ENCODE results near the gene SPIN2B.
"Not testable (repeated sequence)": the region's sequence is repeated elsewhere in the genome, so short reads cannot be mapped to it uniquely, and the experiment has no call there.

Gene SPIN2B

GRCh38 chrX:57138674-57139073 is 17.3 kb upstream of the SPIN2B start:
- Histone ChIP-seq H3K4me3 (replicated peaks; ENCODE audit: insufficient read depth, low read length) (no peak overlapping the region), H3K27me3 (ENCODE audit: insufficient read depth, poor library complexity, severe bottlenecking) (no peaks in the 10 kb centered on the region), H3K27ac (replicated peaks) (no peak overlapping the region)
- no peak for DNase-seq (ENCODE audit: low read depth in 1 of 2, low spot score in 1 of 2)
- TF ChIP-seq CTCF (IDR thresholded peaks at IDR 0.05; ENCODE audit: insufficient read depth, low read length), result no peak
- no peak for TF ChIP-seq SPI1 (IDR thresholded peaks at IDR 0.05; ENCODE audit: borderline replicate concordance, low read depth)
- TF ChIP-seq, protein P1, sequence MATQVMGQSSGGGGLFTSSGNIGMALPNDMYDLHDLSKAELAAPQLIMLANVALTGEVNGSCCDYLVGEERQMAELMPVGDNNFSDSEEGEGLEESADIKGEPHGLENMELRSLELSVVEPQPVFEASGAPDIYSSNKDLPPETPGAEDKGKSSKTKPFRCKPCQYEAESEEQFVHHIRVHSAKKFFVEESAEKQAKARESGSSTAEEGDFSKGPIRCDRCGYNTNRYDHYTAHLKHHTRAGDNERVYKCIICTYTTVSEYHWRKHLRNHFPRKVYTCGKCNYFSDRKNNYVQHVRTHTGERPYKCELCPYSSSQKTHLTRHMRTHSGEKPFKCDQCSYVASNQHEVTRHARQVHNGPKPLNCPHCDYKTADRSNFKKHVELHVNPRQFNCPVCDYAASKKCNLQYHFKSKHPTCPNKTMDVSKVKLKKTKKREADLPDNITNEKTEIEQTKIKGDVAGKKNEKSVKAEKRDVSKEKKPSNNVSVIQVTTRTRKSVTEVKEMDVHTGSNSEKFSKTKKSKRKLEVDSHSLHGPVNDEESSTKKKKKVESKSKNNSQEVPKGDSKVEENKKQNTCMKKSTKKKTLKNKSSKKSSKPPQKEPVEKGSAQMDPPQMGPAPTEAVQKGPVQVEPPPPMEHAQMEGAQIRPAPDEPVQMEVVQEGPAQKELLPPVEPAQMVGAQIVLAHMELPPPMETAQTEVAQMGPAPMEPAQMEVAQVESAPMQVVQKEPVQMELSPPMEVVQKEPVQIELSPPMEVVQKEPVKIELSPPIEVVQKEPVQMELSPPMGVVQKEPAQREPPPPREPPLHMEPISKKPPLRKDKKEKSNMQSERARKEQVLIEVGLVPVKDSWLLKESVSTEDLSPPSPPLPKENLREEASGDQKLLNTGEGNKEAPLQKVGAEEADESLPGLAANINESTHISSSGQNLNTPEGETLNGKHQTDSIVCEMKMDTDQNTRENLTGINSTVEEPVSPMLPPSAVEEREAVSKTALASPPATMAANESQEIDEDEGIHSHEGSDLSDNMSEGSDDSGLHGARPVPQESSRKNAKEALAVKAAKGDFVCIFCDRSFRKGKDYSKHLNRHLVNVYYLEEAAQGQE (IDR thresholded peaks at IDR 0.05; ENCODE audit: insufficient replicate concordance, low read depth), result no peak
- no peak for TF ChIP-seq GABPA (IDR thresholded peaks at IDR 0.05; ENCODE audit: low read depth)
- no peak for TF ChIP-seq POLR2AphosphoS5 (IDR thresholded peaks at IDR 0.05; ENCODE audit: low read depth)

DNA sequence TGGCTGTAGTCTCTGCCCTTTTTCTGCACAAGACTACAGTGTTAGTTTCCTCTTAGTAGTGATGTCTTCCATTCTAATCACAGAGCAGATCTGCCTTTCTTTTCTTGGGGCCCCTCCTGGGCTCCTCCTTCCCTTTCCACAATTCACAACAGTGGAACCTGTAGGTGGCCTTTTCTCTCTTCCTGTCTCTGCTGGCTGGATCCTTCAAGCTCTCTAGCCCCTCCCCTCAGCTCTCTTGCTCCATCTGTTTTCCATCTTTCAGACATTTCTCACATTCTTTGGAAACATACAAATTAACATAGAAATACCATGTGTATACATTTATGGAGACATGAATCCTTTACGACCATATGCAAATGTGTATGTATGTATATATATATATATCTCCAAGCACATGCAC is 16.2 kb upstream of the SPIN2B start:
- DNase-seq (ENCODE audit: low read depth in 1 of 2, low spot score in 1 of 2), result no peak
- Histone ChIP-seq H3K27ac (replicated peaks) (no peak overlapping the region), H3K4me3 (replicated peaks; ENCODE audit: insufficient read depth, low read length) (no peak overlapping the region), H3K27me3 (ENCODE audit: insufficient read depth, poor library complexity, severe bottlenecking) (no peaks in the 10 kb centered on the region)
- TF ChIP-seq GABPA (IDR thresholded peaks at IDR 0.05; ENCODE audit: low read depth), result no peak
- no peak for TF ChIP-seq POLR2AphosphoS5 (IDR thresholded peaks at IDR 0.05; ENCODE audit: low read depth)
- TF ChIP-seq CTCF (IDR thresholded peaks at IDR 0.05; ENCODE audit: insufficient read depth, low read length), result no peak
- TF ChIP-seq SPI1 (IDR thresholded peaks at IDR 0.05; ENCODE audit: borderline replicate concordance, low read depth), result no peak
- TF ChIP-seq, protein P1 (IDR thresholded peaks at IDR 0.05; ENCODE audit: insufficient replicate concordance, low read depth), result no peak

DNA sequence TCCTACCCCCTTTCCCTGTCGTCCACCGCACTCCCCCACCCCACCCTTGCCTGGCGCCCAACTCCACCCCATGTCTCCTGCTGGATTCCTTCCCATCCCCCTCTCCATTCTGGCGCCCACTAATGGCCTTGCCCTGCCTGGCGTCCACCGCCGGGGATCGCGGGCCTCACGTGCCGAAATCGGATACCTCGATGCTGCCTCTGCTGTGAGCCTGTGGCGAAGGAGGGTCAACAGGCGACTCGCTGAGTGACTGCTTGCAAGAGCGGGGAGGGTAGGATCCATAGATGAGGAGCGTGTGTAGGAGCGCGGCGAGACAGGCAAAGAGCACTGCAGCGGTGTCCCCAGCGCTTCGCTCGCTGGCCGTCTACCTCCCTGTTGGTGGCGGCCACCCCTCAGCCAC is 15.7 kb upstream of the SPIN2B start, which contains the start of gene SPIN2A:
Gene SPIN2A (minus strand): TSS at position 325 of the 400 bp plus-strand sequence. CDS start 800 bp downstream, outside the sequence.
- DNase-seq (ENCODE audit: low read depth in 1 of 2, low spot score in 1 of 2); H3K27ac ChIP-seq (replicated peaks); H3K4me3 ChIP-seq (replicated peaks; ENCODE audit: insufficient read depth, low read length); H3K27me3 ChIP-seq (ENCODE audit: insufficient read depth, poor library complexity, severe bottlenecking): not testable (repeated sequence)

DNA sequence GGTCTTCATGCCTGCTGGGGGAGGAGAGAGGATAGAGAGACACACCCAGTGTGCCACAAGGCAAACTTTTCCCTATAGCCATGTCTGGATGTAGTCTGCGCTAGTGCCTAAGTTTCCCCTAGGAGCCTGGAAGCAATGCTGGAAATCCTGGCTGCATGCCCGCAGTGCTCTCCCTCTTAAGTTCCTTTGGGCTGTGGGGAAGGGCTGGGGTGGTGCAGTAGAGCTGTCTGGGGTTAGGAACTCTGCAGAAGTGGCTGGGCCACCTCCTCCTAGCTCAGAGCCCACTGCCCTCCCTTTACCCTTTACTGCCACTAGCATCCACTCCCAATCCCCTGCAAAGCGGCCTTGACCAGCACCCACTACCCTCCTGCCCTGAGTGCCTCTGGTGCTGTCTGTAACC is 15.2 kb upstream of the SPIN2B start:
- H3K27me3 ChIP-seq (ENCODE audit: insufficient read depth, poor library complexity, severe bottlenecking); H3K4me3 ChIP-seq (replicated peaks; ENCODE audit: insufficient read depth, low read length); DNase-seq (ENCODE audit: low read depth in 1 of 2, low spot score in 1 of 2); H3K27ac ChIP-seq (replicated peaks): not testable (repeated sequence)

DNA sequence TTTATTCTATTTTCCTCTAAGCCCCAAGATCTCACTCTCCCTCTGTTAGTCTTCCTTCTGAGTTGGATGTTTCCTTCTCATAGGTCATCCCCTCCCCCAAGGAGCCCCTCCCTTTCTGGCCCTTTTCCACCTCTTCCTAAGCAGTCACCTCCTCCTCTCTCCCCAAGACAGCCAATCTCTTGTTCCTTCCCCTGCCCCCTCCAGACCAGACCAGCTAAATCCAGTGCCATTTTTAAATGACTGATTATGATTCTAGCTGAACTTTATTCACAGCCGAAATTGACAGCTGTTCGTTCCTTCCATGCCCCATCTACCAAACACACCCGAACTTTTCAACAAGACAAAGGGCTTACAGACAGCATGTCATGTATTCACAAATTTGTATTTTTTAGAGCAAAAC is 13.9 kb upstream of the SPIN2B start:
- DNase-seq (ENCODE audit: low read depth in 1 of 2, low spot score in 1 of 2), result no peak
- no peaks in the 10 kb centered on the region for H3K27me3 ChIP-seq (ENCODE audit: insufficient read depth, poor library complexity, severe bottlenecking)
- TF ChIP-seq CTCF (IDR thresholded peaks at IDR 0.05; ENCODE audit: insufficient read depth, low read length) (no peak), GABPA (IDR thresholded peaks at IDR 0.05; ENCODE audit: low read depth) (no peak), SPI1 (IDR thresholded peaks at IDR 0.05; ENCODE audit: borderline replicate concordance, low read depth) (no peak), POLR2AphosphoS5 (IDR thresholded peaks at IDR 0.05; ENCODE audit: low read depth) (no peak)
- TF ChIP-seq, protein P1 (IDR thresholded peaks at IDR 0.05; ENCODE audit: insufficient replicate concordance, low read depth), result no peak
- no peak overlapping the region for H3K27ac ChIP-seq (replicated peaks)
- H3K4me3 ChIP-seq (replicated peaks; ENCODE audit: insufficient read depth, low read length), result no peak overlapping the region
